T-helper 2 cell treated with Interferon-gamma antibody and Interleukin-4, amounts not matched to agents 100 ng/mL and 5 ng/mL, for 36 hours (primary cell): Measurements from ENCODE around the gene NFE2. TPM values are rescaled to one million over a fixed set of nuclear protein-coding genes. Genes with fewer than 3 reads are reported as not detected.

Source experiments
- intact Hi-C: fragments of 100-400 bp; cut with micrococcal nuclease; formaldehyde crosslinking; loops from one replicate; pipeline ENCODE4 v1.15.1; 2023
- total RNA-seq: library from RNA; stranded (reverse); gene quantifications from 2 replicates; pipeline ENCODE4 v1.2.3, GENCODE V29; 2022

Gene NFE2
- total RNA-seq, 1 donor from 2014 or later: not detected

DNA sequence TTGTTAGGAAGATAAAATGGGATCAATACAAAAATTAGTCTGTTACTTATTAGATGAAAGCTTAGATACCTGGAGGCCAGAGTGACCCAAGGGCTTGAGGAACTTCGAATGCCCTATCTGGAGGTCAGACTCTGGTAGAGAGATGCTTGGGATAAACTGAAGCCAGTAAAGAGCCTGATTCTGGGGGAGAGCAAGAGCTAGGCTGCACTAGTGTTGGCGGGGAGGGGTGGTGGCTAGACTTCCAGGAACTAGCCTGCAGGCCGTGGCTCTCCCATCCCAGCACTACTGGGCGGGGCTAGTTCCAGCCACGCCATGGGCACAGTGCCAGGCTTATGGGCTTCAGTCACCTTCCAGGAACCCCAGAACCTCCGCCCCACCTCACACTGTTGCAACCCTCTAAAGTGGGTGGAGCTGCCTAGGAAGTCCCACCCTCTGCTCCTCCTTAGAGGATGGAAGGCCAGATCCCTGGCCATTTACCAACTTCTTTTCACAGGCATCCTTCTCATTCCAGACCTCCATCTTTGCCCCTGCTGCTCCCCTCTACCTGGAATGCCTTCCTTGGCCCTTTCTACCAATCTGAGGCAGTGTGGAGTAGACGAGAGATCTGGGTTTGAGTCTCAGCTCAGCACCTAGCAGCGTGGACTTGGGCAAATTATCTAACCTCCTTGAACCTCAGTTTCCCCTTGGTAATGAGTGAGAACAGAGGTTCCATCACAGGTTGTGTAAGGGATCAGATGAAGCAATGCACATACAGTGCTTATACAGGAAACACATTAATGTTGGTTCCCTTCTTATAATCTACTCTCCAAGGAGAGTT lies 6.3 kb upstream of the NFE2 start:
- intact Hi-C loops: no loop called here

DNA sequence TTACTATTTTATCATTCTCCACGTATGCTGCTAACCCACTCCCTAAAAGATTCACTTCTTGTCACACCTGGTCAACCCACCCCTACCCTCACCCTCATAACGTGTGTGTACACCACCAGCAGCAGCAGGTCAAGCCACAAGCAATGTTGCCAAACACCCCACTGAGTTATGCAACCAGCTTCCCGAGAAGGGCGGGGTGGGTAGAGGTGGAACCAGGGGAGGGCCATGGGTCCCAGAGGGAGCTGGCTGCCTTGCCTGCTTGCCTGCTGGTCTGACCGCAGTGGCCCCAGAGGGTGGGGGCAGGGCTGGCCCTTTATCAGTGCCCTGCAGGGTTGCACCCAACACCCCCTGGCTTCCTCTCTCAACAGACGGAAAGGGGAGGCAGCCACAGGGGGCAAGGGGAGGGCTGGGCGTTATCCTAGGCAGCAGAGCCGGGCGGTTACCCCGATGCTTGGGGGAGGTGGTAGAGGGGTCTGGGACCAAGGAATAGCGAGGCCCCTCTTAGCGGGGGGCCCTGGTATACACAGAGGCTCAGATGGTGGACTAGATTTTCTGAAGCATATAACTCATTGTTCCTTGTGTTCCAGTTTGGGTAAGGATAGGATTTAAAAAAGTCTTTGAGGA lies 3.5 kb upstream of the NFE2 start:
- intact Hi-C loops: no loop called here

DNA sequence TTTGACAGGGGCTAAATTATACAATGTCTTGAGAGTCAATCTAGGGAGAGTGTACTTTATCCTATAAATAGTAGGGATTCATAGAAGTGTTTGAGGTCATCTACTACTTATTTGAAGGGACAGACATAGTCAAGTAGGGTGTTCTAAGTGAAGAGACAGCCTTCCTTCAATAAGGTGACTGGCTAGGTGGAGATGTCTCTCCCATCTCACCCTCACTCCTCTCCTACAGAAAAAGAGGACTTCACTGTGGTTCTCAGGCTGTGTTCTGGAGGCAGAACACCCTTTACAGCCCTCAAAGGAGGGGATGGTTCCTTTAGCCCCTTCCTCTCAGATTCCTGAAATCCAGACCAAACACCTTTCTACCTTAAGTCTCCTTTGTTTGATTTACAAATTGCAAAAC lies 2.8 kb upstream of the NFE2 start:
- intact Hi-C loops: no loop called here

DNA sequence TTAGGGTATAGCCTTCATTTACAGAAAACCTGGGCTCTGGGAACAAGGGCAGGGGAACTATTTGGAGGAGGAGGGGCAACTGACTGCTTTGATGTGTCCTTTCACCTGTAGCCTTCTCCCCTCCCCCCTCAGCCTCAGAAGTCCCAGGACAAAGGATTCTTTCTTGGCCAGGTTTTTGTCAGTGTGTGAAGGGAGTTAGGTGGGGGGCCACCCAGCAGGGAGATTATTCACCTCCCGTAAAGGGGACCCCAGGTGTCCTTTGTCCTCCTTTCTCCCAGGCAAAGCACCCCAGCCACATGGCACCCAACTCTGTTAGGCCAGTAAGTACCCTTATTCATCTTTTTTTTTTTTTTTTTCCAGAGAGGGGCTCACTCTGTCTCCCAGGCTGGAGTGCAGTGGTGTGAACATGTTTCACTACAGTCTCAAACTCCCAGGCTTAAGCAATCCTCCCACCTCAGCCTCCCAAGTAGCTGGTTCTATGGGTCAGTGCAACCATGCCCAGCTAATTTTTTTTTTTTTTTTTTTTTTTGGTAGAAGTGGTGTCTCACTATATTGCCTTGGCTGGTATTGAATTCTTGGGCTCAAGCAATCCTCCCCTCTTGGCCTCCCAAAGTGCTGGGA lies 723 bp upstream of the NFE2 start:
- intact Hi-C loops: no loop called here

DNA sequence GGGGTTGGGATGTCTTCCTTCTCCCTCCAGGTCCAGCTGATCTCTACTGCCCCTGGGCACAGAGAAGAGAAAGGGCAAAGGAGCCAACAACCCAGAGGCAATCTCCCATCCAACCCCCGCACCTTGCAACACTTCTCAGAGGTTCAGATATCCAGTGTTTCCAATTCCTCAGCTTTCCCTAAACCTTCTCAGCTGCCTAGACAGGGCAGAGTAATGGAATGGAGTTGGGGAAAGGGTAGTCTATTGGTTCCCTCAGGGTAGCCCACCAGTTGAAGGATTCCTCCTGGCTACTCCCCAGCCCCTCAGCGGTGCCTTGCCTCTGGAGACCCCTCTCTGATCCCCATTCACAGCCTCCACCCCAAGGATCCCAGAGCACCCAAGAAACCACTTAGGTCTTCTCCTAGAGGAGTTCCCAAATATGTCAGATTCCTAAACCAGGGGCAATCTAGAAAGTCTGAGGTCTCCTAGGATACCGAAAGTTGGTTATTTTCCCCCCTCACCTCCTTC lies 537 bp downstream of the NFE2 start:
- intact Hi-C loops: no loop called here

DNA sequence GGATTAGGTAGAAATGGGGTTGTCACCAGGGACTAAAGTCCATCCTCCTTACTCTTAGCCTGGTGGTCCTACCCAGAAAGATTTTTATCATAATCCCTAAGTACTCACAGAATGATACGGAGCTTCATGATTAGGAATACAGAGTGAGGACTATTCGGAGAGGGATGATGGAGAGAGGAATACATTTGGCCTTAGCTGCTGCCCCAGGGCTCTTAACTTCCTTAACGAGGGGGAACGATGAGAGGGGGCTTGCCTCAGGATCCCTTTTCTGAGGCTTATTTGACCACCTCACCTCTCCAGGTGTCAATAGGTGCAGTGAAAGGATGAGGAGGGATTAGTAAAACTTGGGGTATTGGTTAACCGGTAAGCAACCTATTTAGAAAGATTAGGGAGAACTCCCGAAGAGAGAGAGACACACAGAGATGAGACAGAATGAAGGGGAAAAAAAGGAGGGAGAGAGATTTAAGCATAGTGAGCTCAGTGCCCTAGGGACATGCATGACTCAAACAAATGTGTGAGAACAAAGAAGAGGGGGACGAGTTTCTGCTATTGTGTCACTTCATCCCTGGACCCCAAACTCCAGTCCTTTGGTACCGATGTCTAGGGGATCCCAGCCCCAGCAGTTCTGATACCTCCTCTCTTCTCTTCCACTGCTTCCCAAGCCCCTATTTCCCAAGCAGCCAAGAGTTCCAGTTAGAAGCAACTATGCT lies 1.1 kb downstream of the NFE2 start:
- intact Hi-C loops: no loop called here

DNA sequence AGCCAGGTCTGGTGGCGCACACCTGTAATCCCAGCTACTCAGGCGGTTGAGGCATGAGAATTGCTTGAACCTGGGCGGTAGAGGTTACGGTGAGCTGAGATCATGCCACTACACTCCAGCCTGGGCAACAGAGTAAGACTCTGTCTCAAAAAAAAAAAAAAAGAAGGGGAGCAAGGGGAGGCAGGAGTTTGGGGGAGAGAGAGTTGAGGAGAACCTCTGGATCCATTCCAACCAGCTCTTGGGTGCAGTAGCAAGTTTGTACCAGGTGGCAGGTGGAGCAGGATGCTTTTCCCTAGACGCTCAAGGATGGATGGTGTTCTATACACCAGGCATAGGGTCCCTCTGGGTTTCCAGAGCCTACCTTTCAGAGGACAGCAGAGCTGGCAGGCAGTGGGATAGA lies 1.9 kb downstream of the NFE2 start:
- intact Hi-C loops: no loop called here

DNA sequence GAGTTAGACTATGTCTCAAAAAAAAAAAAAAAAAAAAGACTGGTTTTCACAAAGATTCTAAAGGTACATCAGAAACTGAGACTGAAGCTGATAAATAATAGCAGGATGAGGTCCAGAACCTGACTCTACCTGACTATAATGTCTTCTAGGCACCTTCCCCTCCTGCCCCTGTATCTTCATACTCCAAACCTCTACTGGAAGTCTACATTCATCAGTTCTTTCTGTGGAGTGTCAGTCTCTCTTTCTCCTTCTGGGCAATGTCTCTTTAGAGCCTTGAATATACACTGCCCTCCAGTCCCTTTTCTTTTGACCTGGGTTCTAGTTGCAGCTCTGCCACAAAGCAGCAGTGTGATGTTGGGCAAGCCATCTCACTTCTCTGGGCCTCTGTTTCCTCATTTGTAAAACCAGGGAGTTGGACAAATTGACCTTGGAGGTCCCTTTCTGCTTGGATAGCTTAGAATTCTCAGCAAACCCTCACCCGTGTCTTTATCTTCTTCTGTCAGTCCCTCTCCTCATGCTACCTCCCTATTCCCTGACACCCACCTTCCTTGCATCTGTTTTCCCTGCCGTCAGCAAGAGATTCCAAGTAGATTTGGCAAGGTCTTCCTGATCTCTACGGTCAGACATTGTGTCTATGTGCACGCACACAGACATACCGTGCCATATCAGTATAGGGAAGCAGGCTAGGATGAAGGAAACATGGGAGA lies 4.3 kb downstream of the NFE2 start:
- intact Hi-C loops: no loop called here

DNA sequence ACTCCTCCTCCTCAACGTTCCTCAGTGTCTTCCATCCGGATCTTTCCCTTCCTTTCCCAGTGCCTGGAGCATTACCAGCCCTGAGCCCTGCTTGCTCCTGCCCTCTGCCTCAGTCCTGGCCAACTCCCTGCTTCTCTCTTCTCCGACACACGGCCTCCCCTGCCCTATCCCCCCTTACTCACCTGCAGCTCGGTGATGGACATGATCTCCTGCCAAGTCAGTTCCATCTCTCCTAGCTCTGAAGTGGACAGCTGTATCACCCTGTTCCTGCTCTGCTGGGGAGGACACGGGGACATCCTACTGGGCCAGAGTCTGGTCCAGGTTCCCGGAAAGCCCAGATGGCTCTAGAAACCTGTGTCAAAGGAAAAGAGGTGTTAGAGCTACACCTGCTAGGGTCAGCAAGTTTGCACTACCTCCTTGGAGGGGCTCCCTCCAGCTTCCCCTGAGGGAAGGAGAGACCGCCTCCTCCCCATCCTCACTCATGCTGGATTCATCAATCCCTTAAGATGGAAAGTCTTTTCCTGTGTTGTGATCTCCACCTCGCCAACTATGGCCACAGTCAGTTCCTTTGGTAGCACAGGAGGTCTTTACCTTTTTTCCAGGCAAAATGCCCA lies 5.8 kb downstream of the NFE2 start:
- intact Hi-C loops: loop anchor here (1.0 kb wide), 3 partner anchors 29 to 73 kb away; no protein-coding TSS in a partner anchor

DNA sequence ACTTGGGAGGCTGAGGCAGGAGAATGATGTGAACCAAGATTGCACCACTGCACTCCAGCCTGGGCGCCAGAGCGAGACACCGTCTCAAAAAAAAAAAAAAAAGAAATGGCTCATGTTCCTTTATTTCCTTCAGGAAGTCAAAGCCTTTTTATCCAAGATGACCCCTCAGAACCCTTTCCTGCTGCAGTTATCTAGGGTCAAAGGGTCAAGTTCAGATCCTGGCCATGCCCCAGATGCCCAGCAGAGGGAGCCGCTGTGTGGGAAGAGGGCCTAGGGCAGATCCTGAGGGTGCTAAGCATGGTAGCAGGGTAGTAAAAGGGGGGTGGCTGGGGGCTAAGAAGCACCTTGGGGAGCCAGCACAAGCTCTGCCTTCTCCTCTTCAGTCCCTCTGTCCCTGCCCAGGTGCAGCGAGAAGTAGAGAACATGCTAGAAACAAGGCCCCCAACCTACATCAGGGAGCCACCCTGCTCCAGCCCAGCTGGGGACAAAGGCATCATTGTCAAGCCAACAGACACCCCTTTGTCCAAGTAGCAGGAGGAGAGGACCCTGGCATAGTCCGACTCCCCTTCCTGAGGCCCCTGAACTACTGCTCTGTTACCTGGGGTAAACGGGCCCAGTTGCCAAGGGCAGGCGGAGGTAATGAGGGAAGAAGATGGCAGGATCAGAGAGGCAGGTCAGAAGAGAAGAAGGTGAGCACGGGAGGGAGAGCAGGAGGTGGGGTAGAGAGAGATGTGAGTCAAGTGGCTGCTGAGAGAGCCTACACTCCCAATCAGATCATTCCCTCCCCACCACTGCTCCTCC lies 6.5 kb downstream of the NFE2 start:
- intact Hi-C loops: loop anchor here (1.0 kb wide), 3 partner anchors 30 to 74 kb away; no protein-coding TSS in a partner anchor

DNA sequence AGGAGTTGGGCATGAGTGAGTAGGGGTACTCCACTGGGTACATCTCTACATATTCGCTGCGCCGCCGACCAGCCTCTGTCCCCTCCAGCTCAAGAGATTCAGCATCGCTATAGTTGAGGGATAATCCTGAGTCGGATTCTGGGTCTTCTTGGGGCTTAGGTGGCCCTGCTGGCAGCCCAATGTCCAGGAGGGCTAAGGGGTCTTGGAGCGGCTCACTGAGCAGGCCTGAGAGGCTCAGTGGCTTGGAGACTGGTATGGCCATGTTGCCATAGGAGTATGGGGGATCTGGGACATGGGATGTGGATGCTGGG lies 7.9 kb downstream of the NFE2 start:
- intact Hi-C loops: no loop called here

DNA sequence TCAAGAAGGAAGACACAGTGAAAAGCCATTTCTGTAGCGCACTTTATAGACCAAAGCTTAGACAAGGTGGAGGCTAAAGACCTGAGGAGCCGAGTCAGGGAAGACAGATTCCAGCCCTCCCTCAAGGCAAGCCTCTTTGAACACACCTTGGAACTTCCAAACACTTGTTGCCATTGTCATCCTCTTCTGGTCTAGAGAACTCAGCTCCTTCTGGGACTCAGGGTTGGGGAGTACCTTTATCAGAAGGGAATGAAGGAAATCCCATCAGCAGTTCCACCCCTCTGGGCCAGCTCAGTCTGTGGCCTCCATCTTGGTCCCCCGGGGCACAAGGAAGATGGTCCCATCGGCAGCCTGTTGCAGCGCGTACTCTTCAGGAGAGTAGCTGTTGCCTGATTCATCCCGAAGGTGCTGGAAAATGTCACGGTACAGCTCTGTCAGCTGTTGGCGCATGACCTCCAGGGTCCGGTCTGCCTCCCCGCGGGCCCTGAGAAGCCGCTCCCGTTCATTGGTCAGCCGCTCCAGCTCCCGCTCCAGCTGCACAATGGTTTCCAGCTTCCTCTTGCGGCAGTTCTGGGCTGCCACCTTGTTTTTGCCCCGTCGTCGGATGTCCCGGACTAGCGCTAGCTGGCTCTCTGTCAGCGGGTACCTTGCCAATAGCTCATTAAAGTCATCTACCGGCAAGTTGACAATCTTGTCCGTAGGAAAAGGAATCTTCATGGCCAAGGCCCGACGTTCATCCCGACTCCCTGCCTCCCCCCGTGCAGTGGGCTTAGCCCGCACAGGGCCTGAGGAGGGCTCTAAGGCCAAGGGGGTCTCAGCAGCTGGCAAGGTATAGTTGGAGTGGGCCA lies 8.5 kb downstream of the NFE2 start:
- intact Hi-C loops: no loop called here

DNA sequence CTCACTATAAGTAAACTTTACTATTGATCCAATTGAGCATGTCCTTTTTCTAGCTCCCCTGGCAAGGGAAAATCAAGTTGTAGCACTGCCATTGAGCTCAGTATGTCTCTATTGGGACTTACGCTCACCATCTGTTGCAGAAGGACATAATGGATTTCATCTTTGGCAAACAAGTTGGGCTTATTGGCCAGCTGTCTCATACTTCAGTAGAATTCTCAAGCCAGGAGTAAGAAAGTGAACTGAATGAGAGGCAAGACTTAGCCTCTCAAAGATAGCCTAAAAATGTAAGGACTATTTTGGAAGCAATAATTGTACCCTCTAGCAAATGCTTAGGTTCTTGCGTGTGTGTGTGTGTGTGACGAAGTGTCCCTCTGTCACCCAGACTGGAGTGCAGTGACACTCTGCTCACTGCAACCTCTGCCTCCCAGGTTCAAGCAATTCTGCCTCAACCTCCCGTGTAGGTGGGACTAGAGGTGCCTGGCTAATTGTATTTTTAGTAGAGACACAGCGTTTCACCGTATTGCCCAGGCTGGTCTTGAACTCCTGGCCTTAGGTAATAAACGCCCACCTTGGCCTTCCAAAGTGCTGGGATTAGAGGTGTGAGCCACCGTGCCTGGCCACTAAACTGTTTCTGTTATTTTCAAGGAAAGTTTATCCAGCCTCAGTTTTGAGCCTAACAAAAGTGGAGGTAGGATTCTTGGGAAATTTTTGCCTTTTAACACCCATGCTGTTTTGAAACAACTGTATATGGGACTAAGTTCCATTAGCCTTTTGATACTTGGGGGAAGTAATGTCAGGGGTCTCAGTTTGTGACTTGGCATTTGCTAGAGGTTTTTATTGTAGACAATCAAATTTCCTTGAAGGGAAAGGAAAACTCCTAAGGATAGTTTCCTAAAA lies 13.3 kb downstream of the NFE2 start:
- intact Hi-C loops: no loop called here

DNA sequence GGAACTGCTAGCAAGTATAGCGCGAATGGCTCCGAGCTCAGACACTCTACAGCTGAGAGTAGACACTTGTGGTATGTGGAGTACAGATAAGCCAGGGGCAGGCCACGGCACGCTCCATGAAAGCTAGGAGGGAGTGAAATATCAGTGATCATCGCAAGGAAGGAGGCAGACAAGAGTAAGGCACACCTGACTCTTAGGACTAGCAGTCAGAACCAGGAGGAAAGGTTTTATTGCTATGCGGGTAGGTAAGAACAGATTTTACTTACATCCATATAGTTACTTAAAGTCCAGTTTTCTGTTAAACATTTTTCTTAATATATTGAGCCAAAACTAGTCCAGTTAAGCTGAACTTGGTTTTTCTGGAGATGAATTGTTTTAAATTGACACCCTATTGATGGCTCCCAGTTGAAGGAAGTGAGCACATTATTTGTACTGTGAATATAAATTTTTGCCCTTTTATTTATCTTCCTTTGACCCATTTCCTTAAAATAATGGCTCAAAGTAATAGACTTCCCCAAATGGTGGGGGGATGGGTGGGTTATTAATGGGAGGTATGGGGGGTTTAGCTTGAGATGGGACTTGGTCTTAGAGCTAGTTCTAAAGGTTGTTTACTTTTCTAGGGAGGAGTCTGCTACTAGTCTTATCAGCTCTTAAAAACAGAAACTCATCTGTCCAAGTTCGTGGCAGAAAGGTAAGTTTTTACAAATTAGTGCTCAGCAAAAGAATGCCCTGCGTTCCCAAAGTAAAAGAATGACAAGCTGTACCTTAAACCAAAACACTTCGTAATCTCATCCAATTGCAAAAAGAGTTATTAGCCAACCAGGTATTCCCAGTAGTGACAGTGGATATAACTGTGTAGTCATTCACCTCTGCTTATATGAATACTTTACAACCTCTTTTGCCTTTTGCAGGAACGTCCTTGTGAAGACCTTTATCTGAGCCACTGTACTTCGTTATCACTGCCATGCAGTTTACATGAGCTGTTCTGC lies 14.5 kb downstream of the NFE2 start:
- intact Hi-C loops: no loop called here

DNA sequence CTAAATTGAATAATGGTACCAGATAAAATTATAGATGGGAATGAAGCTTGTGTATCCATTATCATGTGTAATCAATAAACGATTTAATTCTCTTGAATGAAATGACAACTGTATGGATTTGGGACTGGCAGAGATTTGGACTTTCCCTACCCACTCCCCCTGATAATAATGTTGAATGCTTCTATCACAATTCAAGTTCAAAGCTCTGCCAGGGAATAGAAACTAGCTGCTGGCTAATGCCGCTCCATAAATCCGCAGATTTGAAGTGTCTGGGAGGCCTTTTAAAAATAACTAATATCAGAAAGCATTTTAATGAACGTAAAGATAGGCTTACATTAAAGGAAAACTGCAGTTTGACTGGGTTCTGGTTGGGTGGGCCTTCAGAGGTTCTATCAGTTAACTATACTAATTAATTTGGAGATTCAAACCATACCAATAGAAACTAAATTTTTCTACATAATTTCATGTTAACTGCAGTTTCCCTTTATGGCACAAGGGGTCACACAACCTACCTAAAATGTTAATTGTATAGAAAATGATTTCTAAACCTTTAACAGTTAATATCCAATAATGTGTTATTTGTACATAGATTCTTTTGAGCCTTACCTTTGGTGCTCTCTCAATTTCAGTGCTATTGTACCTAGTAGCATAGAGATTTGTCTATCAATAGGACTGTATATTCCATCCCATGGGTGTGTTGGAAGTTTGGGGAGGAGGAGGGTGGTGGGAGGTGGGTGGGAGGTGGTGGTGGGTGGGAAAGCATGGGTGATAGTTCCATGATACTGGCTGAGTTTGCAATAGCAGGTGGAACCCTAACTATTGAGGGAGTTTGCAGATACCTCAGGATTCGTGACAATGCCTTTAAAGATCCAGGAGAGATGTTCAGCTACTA lies 15.4 kb downstream of the NFE2 start:
- intact Hi-C loops: no loop called here
